ENCODE results near the gene UBL4B. TPM values are rescaled to one million over a fixed set of nuclear protein-coding genes. Genes with fewer than 3 reads are reported as not detected.

The UBL4B gene
- total and polyA plus RNA-seq, 2 experiments from 2014 or later, result not detected

DNA sequence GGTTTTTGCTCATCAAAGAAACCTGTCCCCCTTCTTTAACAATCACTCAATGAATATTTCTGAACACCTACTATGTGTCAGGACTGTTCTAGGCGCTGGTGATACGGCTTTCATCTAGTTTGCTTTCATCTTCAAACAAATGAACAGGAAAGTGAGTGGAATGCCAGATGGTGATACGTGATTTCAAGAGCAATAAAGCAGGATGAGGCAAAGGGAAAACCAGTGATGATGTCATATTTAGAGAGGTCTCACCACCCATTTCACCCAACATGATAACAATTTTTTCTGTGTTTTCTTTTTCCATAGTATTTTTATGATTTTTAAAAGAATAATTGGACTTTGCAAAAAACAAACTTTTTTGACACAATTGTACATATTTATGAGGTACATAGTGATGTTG, 26.7 kb downstream of the UBL4B start:
- ATAC-seq, result no peak
- Mint-ChIP-seq H3K4me1 (peaks cover 26% of the 10 kb centered on the region), H3K36me3 (ENCODE audit: low read depth) (no peaks in the 10 kb centered on the region), H3K27ac (no peak overlapping the region), H3K4me3 (no peak overlapping the region), H3K9me3 (no peaks in the 10 kb centered on the region), H3K27me3 (ENCODE audit: insufficient read depth, low read depth, poor library complexity) (peaks cover 3% of the 10 kb centered on the region)
- Histone ChIP-seq H3K79me2 (replicated peaks; ENCODE audit: insufficient read depth) (no peaks in the 10 kb centered on the region), H3K4me2 (no peak overlapping the region), H3F3A (replicated peaks; ENCODE audit: low read depth) (no peaks in the 10 kb centered on the region), H3K27me3 (ENCODE audit: insufficient read depth) (peaks cover 11% of the 10 kb centered on the region), H3K27ac (ENCODE audit: low read depth) (no peak overlapping the region), H4K20me1 (replicated peaks; ENCODE audit: insufficient read depth) (no peaks in the 10 kb centered on the region), H3K9me2 (ENCODE audit: insufficient read depth) (no peaks in the 10 kb centered on the region), H2AFZ (no peak overlapping the region), H3K4me1 (ENCODE audit: insufficient read depth) (peaks cover 15% of the 10 kb centered on the region), H3K36me3 (ENCODE audit: insufficient read depth) (no peaks in the 10 kb centered on the region), H3K4me3 (no peak overlapping the region)
- DNase-seq (ENCODE audit: low spot score), result no peak
- TF ChIP-seq STAT1 (IDR thresholded peaks at IDR 0.05; ENCODE audit: unreplicated experiment), result no peak
- no peak for TF ChIP-seq CREB1 (CRISPR knock-in tag; IDR thresholded peaks at IDR 0.05; ENCODE audit: low read depth)
- TF ChIP-seq, protein P1, sequence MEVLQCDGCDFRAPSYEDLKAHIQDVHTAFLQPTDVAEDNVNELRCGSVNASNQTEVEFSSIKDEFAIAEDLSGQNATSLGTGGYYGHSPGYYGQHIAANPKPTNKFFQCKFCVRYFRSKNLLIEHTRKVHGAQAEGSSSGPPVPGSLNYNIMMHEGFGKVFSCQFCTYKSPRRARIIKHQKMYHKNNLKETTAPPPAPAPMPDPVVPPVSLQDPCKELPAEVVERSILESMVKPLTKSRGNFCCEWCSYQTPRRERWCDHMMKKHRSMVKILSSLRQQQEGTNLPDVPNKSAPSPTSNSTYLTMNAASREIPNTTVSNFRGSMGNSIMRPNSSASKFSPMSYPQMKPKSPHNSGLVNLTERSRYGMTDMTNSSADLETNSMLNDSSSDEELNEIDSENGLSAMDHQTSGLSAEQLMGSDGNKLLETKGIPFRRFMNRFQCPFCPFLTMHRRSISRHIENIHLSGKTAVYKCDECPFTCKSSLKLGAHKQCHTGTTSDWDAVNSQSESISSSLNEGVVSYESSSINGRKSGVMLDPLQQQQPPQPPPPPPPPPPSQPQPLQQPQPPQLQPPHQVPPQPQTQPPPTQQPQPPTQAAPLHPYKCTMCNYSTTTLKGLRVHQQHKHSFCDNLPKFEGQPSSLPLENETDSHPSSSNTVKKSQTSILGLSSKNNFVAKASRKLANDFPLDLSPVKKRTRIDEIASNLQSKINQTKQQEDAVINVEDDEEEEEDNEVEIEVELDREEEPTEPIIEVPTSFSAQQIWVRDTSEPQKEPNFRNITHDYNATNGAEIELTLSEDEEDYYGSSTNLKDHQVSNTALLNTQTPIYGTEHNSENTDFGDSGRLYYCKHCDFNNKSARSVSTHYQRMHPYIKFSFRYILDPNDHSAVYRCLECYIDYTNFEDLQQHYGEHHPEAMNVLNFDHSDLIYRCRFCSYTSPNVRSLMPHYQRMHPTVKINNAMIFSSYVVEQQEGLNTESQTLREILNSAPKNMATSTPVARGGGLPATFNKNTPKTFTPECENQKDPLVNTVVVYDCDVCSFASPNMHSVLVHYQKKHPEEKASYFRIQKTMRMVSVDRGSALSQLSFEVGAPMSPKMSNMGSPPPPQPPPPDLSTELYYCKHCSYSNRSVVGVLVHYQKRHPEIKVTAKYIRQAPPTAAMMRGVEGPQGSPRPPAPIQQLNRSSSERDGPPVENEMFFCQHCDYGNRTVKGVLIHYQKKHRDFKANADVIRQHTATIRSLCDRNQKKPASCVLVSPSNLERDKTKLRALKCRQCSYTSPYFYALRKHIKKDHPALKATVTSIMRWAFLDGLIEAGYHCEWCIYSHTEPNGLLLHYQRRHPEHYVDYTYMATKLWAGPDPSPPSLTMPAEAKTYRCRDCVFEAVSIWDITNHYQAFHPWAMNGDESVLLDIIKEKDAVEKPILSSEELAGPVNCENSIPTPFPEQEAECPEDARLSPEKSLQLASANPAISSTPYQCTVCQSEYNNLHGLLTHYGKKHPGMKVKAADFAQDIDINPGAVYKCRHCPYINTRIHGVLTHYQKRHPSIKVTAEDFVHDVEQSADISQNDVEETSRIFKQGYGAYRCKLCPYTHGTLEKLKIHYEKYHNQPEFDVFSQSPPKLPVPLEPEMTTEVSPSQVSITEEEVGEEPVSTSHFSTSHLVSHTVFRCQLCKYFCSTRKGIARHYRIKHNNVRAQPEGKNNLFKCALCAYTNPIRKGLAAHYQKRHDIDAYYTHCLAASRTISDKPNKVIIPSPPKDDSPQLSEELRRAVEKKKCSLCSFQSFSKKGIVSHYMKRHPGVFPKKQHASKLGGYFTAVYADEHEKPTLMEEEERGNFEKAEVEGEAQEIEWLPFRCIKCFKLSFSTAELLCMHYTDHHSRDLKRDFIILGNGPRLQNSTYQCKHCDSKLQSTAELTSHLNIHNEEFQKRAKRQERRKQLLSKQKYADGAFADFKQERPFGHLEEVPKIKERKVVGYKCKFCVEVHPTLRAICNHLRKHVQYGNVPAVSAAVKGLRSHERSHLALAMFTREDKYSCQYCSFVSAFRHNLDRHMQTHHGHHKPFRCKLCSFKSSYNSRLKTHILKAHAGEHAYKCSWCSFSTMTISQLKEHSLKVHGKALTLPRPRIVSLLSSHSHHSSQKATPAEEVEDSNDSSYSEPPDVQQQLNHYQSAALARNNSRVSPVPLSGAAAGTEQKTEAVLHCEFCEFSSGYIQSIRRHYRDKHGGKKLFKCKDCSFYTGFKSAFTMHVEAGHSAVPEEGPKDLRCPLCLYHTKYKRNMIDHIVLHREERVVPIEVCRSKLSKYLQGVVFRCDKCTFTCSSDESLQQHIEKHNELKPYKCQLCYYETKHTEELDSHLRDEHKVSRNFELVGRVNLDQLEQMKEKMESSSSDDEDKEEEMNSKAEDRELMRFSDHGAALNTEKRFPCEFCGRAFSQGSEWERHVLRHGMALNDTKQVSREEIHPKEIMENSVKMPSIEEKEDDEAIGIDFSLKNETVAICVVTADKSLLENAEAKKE (CRISPR knock-in tag; IDR thresholded peaks at IDR 0.05), result no peak
- no peak for TF ChIP-seq EZH2phosphoT487 (IDR thresholded peaks at IDR 0.05; ENCODE audit: unreplicated experiment)
- TF ChIP-seq NANOG (IDR thresholded peaks at IDR 0.05; ENCODE audit: borderline replicate concordance), result no peak
- no peak for TF ChIP-seq EZH2 (IDR thresholded peaks at IDR 0.05; ENCODE audit: low read depth, unreplicated experiment)
- TF ChIP-seq POLR2AphosphoS5 (IDR thresholded peaks at IDR 0.05; ENCODE audit: low read depth), result no peak
- TF ChIP-seq, protein P2, sequence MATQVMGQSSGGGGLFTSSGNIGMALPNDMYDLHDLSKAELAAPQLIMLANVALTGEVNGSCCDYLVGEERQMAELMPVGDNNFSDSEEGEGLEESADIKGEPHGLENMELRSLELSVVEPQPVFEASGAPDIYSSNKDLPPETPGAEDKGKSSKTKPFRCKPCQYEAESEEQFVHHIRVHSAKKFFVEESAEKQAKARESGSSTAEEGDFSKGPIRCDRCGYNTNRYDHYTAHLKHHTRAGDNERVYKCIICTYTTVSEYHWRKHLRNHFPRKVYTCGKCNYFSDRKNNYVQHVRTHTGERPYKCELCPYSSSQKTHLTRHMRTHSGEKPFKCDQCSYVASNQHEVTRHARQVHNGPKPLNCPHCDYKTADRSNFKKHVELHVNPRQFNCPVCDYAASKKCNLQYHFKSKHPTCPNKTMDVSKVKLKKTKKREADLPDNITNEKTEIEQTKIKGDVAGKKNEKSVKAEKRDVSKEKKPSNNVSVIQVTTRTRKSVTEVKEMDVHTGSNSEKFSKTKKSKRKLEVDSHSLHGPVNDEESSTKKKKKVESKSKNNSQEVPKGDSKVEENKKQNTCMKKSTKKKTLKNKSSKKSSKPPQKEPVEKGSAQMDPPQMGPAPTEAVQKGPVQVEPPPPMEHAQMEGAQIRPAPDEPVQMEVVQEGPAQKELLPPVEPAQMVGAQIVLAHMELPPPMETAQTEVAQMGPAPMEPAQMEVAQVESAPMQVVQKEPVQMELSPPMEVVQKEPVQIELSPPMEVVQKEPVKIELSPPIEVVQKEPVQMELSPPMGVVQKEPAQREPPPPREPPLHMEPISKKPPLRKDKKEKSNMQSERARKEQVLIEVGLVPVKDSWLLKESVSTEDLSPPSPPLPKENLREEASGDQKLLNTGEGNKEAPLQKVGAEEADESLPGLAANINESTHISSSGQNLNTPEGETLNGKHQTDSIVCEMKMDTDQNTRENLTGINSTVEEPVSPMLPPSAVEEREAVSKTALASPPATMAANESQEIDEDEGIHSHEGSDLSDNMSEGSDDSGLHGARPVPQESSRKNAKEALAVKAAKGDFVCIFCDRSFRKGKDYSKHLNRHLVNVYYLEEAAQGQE (IDR thresholded peaks at IDR 0.05; ENCODE audit: unreplicated experiment), result no peak
- TF ChIP-seq, protein P3, sequence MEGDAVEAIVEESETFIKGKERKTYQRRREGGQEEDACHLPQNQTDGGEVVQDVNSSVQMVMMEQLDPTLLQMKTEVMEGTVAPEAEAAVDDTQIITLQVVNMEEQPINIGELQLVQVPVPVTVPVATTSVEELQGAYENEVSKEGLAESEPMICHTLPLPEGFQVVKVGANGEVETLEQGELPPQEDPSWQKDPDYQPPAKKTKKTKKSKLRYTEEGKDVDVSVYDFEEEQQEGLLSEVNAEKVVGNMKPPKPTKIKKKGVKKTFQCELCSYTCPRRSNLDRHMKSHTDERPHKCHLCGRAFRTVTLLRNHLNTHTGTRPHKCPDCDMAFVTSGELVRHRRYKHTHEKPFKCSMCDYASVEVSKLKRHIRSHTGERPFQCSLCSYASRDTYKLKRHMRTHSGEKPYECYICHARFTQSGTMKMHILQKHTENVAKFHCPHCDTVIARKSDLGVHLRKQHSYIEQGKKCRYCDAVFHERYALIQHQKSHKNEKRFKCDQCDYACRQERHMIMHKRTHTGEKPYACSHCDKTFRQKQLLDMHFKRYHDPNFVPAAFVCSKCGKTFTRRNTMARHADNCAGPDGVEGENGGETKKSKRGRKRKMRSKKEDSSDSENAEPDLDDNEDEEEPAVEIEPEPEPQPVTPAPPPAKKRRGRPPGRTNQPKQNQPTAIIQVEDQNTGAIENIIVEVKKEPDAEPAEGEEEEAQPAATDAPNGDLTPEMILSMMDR (conservative IDR thresholded peaks at IDR 0.05; ENCODE audit: low read depth in 2 of 2), result no peak
